Measurements from ENCODE around the gene MARK2. TPM values are rescaled to one million over a fixed set of nuclear protein-coding genes. Genes with fewer than 3 reads are reported as not detected.
A peak's percentile ranks its signal among the peaks of the same experiment; 100 is the strongest.

Gene MARK2
- polyA plus RNA-seq, 3 donors, result 32.4 to 55.7 (median 33.3) TPM

DNA sequence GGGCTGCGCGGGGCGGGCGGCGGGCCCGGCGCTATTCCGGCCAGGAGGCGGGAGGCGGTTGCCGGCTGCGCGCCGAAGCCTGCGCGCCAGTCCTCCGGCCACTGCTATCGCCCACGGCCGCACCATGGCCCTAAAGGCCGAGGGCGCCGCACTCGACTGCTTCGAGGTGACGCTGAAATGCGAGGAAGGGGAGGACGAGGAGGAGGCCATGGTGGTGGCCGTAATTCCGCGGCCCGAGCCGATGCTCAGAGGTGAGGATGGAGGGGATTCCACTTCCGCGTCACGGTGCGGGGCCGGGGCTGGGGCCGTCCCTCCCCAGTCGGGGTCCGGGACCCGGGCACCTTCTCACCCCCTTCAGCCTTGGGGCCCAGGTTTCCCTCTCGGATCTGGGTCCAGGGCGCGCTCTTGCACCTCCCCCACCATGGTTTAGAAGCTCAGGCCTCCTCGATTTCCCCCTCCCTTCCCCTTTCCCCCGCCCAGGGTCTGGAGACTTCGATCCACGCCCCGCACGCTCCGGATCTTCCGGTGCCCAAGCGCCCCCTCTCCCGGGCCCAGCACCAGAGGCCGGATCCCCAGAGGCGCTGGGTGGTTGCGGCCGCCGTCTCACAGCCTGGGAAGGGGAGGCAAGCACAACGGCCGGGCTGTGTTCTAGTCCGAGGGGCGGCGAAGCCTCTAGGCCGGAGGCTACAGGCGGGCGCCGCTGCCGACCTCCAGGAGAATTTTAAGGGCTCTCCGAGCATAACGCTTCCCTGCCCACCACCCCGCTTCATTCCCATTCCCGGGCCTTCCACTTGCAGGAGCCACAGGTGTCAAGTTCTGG is 25.1 kb upstream of the MARK2 start:
- Histone ChIP-seq H3K9me3 (replicated peaks in 1 of 2; ENCODE audit: control insufficient read depth in 1 of 2, insufficient read depth in 1 of 2, low read length in 2 of 2) (no peaks in the 10 kb centered on the region), H3K36me3 (replicated peaks in 1 of 2; ENCODE audit: control insufficient read depth in 1 of 2, insufficient read depth in 2 of 2, low read length in 2 of 2) (peaks cover 4 to 13% of the 10 kb centered on the region in 2 donors), H2AFZ (ENCODE audit: insufficient read depth, low read depth, low read length, poor library complexity, severe bottlenecking) (peak overlapping the region; percentile 93), H3K27me3 (ENCODE audit: control insufficient read depth in 2 of 2, insufficient read depth in 2 of 2, low read length in 2 of 2) (peaks cover 0 to 7% of the 10 kb centered on the region in 2 donors), H4K20me1 (ENCODE audit: insufficient read depth, low read length) (peaks cover 8% of the 10 kb centered on the region), H3K4me2 (replicated peaks; ENCODE audit: extremely low read depth, low read length, poor library complexity, severe bottlenecking) (peak overlapping the region; percentile 85), H3K4me1 (ENCODE audit: control insufficient read depth in 1 of 2, insufficient read depth in 2 of 2, low read length in 2 of 2) (peaks cover 25 to 28% of the 10 kb centered on the region in 2 donors), H3K27ac (ENCODE audit: low read depth in 1 of 2, low read length in 2 of 2) (peak overlapping the region in 1 of 2 donors; percentile 36), H3K79me2 (ENCODE audit: insufficient read depth, low read length) (peaks cover 33% of the 10 kb centered on the region), H3K4me3 (replicated peaks in 1 of 3; ENCODE audit: low read depth in 2 of 3, low read length in 3 of 3) (peak overlapping the region; percentile 61 to 85 (median 77)), H3K9ac (ENCODE audit: insufficient read depth, low read length, poor library complexity, severe bottlenecking) (peak overlapping the region; percentile 71)
- H3K4me1 Mint-ChIP-seq, result peaks cover 32% of the 10 kb centered on the region
- H3K9me3 Mint-ChIP-seq, result no peaks in the 10 kb centered on the region
- peaks cover 14 to 20% of the 10 kb centered on the region in 2 donors for H3K36me3 Mint-ChIP-seq
- no peak overlapping the region for H3K27ac Mint-ChIP-seq
- DNase-seq, result peak in 1 of 3 donors; percentile 6
- H3K27me3 Mint-ChIP-seq (ENCODE audit: low read depth in 3 of 3), result peaks cover 11 to 12% (median 12%) of the 10 kb centered on the region in 3 donors
- TF ChIP-seq, protein P1, sequence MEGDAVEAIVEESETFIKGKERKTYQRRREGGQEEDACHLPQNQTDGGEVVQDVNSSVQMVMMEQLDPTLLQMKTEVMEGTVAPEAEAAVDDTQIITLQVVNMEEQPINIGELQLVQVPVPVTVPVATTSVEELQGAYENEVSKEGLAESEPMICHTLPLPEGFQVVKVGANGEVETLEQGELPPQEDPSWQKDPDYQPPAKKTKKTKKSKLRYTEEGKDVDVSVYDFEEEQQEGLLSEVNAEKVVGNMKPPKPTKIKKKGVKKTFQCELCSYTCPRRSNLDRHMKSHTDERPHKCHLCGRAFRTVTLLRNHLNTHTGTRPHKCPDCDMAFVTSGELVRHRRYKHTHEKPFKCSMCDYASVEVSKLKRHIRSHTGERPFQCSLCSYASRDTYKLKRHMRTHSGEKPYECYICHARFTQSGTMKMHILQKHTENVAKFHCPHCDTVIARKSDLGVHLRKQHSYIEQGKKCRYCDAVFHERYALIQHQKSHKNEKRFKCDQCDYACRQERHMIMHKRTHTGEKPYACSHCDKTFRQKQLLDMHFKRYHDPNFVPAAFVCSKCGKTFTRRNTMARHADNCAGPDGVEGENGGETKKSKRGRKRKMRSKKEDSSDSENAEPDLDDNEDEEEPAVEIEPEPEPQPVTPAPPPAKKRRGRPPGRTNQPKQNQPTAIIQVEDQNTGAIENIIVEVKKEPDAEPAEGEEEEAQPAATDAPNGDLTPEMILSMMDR (IDR thresholded peaks at IDR 0.05), result no peak
- H3K4me3 Mint-ChIP-seq, result peak overlapping the region; percentile 80 to 87
- intact Hi-C loops (cut with micrococcal nuclease), result no loop called here
- under 1% methylated on average over 52 of the region's 74 CpGs for WGBS (ENCODE audit: insufficient coverage)

DNA sequence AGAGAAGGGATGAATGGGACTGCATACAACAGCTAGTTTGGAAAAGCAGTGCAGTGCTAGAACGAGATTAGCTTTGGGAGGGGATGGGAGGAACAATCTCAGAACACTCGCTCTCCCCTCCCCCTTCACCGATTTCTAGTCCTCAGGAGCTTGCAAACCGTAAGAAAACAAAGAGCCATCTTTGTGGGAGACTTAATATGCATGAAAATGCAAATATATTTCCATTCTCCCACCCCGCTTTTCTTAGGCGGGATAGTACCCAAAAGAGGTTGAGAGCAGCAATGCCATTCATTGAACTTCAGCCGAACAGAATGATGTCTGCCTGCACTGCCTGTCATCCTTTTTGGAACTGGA is 24.6 kb upstream of the MARK2 start:
- Histone ChIP-seq H3K27ac (ENCODE audit: low read depth in 1 of 2, low read length in 2 of 2) (no peak overlapping the region), H3K27me3 (ENCODE audit: control insufficient read depth in 2 of 2, insufficient read depth in 2 of 2, low read length in 2 of 2) (peaks cover 0 to 7% of the 10 kb centered on the region in 2 donors), H4K20me1 (ENCODE audit: insufficient read depth, low read length) (peaks cover 8% of the 10 kb centered on the region), H3K9ac (ENCODE audit: insufficient read depth, low read length, poor library complexity, severe bottlenecking) (peak overlapping the region; percentile 71), H3K4me3 (replicated peaks in 1 of 3; ENCODE audit: low read depth in 2 of 3, low read length in 3 of 3) (peak overlapping the region; percentile 61 to 85 (median 77)), H3K79me2 (ENCODE audit: insufficient read depth, low read length) (peaks cover 33% of the 10 kb centered on the region), H3K4me2 (replicated peaks; ENCODE audit: extremely low read depth, low read length, poor library complexity, severe bottlenecking) (peak overlapping the region; percentile 85), H3K4me1 (ENCODE audit: control insufficient read depth in 1 of 2, insufficient read depth in 2 of 2, low read length in 2 of 2) (peaks cover 25 to 28% of the 10 kb centered on the region in 2 donors), H3K36me3 (replicated peaks in 1 of 2; ENCODE audit: control insufficient read depth in 1 of 2, insufficient read depth in 2 of 2, low read length in 2 of 2) (peaks cover 6 to 13% of the 10 kb centered on the region in 2 donors), H2AFZ (ENCODE audit: insufficient read depth, low read depth, low read length, poor library complexity, severe bottlenecking) (peak overlapping the region; percentile 93), H3K9me3 (replicated peaks in 1 of 2; ENCODE audit: control insufficient read depth in 1 of 2, insufficient read depth in 1 of 2, low read length in 2 of 2) (no peaks in the 10 kb centered on the region)
- H3K9me3 Mint-ChIP-seq, result no peaks in the 10 kb centered on the region
- no peak for DNase-seq
- intact Hi-C loops (cut with micrococcal nuclease), result no loop called here
- peak overlapping the region; percentile 80 to 87 for H3K4me3 Mint-ChIP-seq
- H3K4me1 Mint-ChIP-seq, result peaks cover 32% of the 10 kb centered on the region
- TF ChIP-seq, protein P1 (IDR thresholded peaks at IDR 0.05), result no peak
- 80% methylated on average over 1 of the region's 7 CpGs for WGBS (ENCODE audit: insufficient coverage)
- peaks cover 15 to 25% of the 10 kb centered on the region in 2 donors for H3K36me3 Mint-ChIP-seq
- no peak overlapping the region for H3K27ac Mint-ChIP-seq
- peaks cover 11 to 12% (median 12%) of the 10 kb centered on the region in 3 donors for H3K27me3 Mint-ChIP-seq (ENCODE audit: low read depth in 3 of 3)

All from CD14-positive monocyte (primary cell).